Measurements from ENCODE around the gene PPP1R8. TPM values are rescaled to one million over a fixed set of nuclear protein-coding genes. Genes with fewer than 3 reads are reported as not detected.
"Not testable (repeated sequence)": the region's sequence is repeated elsewhere in the genome, so short reads cannot be mapped to it uniquely, and the experiment has no call there.

The PPP1R8 gene
- total RNA-seq, 1 donor from 2014 or later, result 33.4 TPM

- DNase-seq (ENCODE audit: extremely low spot score in 2 of 2), result no peak
- Histone ChIP-seq H3K27me3 (no peaks in the 10 kb centered on the region), H3K36me3 (peaks cover 0 to 10% of the 10 kb centered on the region in 2 donors), H3K27ac (no peak overlapping the region), H3K4me1 (peaks cover 31% of the 10 kb centered on the region), H3K9me3 (no peaks in the 10 kb centered on the region), H3K4me3 (no peak overlapping the region)
- intact Hi-C loops (cut with DNase I), result no loop called here
- TF ChIP-seq, protein P1, sequence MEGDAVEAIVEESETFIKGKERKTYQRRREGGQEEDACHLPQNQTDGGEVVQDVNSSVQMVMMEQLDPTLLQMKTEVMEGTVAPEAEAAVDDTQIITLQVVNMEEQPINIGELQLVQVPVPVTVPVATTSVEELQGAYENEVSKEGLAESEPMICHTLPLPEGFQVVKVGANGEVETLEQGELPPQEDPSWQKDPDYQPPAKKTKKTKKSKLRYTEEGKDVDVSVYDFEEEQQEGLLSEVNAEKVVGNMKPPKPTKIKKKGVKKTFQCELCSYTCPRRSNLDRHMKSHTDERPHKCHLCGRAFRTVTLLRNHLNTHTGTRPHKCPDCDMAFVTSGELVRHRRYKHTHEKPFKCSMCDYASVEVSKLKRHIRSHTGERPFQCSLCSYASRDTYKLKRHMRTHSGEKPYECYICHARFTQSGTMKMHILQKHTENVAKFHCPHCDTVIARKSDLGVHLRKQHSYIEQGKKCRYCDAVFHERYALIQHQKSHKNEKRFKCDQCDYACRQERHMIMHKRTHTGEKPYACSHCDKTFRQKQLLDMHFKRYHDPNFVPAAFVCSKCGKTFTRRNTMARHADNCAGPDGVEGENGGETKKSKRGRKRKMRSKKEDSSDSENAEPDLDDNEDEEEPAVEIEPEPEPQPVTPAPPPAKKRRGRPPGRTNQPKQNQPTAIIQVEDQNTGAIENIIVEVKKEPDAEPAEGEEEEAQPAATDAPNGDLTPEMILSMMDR (IDR thresholded peaks at IDR 0.05), result no peak
- no peak for TF ChIP-seq POLR2AphosphoS5 (IDR thresholded peaks at IDR 0.05; ENCODE audit: insufficient read depth in 1 of 2, low read depth in 1 of 2)
- TF ChIP-seq POLR2A (IDR thresholded peaks at IDR 0.05), result no peak
Observed at GRCh38 chr1:27835046-27835445, 4.5 kb downstream of the PPP1R8 start.

- intact Hi-C loops (cut with DNase I), result no loop called here
- Histone ChIP-seq H3K4me3 (no peak overlapping the region), H3K9me3 (no peaks in the 10 kb centered on the region), H3K4me1 (peaks cover 28% of the 10 kb centered on the region), H3K27ac (no peak overlapping the region), H3K27me3 (no peaks in the 10 kb centered on the region), H3K36me3 (peaks cover 0 to 12% of the 10 kb centered on the region in 2 donors)
- TF ChIP-seq POLR2A (IDR thresholded peaks at IDR 0.05) (no peak), POLR2AphosphoS5 (IDR thresholded peaks at IDR 0.05; ENCODE audit: insufficient read depth in 1 of 2, low read depth in 1 of 2) (no peak)
- TF ChIP-seq, protein P1 (IDR thresholded peaks at IDR 0.05), result no peak
- DNase-seq (ENCODE audit: extremely low spot score in 2 of 2), result no peak
Observed at GRCh38 chr1:27835501-27835900, 4.9 kb downstream of the PPP1R8 start.

DNA sequence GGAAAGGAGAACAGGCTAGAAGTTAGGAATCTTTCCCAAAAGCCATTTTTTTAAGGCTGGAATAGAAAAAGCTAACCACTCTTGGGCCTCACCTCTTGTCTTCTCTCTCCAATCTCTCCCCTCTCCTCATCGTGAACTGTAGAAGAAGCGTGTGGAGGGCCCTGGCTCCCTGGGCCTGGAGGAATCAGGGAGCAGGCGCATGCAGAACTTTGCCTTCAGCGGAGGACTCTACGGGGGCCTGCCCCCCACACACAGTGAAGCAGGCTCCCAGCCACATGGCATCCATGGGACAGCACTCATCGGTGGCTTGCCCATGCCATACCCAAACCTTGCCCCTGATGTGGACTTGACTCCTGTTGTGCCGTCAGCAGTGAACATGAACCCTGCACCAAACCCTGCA, 19.4 kb downstream of the PPP1R8 start:
- Histone ChIP-seq H3K27ac (no peak overlapping the region), H3K36me3 (peaks cover 0 to 59% of the 10 kb centered on the region in 2 donors), H3K9me3 (no peaks in the 10 kb centered on the region), H3K27me3 (no peaks in the 10 kb centered on the region), H3K4me1 (no peaks in the 10 kb centered on the region), H3K4me3 (no peak overlapping the region)
- intact Hi-C loops (cut with DNase I), result no loop called here
- TF ChIP-seq, protein P1 (IDR thresholded peaks at IDR 0.05), result no peak
- no peak for TF ChIP-seq POLR2A (IDR thresholded peaks at IDR 0.05)
- no peak for TF ChIP-seq POLR2AphosphoS5 (IDR thresholded peaks at IDR 0.05; ENCODE audit: insufficient read depth in 1 of 2, low read depth in 1 of 2)
- DNase-seq (ENCODE audit: extremely low spot score in 2 of 2), result no peak

DNA sequence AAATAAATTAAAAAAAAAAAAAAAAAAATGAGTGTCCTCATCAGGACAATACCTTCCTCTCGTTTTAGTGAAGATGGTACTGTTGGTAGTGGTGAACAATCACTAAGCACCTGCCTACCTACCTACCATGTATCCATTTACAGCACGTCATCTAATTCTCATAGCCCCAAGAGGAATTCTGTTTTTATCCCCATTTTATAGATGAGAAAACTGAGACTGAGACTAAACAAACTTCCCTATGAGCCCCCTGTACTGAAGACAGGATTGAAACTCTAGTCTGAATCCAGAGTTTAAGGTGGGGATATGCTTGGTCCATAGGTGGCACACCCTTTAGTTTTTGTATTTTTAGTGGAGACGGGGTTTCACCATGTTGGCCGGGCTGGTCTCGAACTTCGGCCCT, 24.5 kb downstream of the PPP1R8 start:
- intact Hi-C loops (cut with DNase I), result no loop called here
- TF ChIP-seq POLR2AphosphoS5 (IDR thresholded peaks at IDR 0.05; ENCODE audit: insufficient read depth in 1 of 2, low read depth in 1 of 2) (no peak), POLR2A (IDR thresholded peaks at IDR 0.05) (no peak)
- TF ChIP-seq, protein P1 (IDR thresholded peaks at IDR 0.05), result no peak
- no peak for DNase-seq (ENCODE audit: extremely low spot score in 2 of 2)

GRCh38 chr1:27856561-27857343, 26.2 kb downstream of the PPP1R8 start:
- H3K4me1 ChIP-seq, result peaks cover 6% of the 10 kb centered on the region
- peaks cover 0 to 1% of the 10 kb centered on the region in 2 donors for H3K36me3 ChIP-seq
- no peak overlapping the region for H3K4me3 ChIP-seq
- TF ChIP-seq, protein P1 (IDR thresholded peaks at IDR 0.05), result no peak
- no peak for TF ChIP-seq POLR2AphosphoS5 (IDR thresholded peaks at IDR 0.05; ENCODE audit: insufficient read depth in 1 of 2, low read depth in 1 of 2)
- no peak overlapping the region for H3K27ac ChIP-seq
- no peaks in the 10 kb centered on the region for H3K9me3 ChIP-seq
- no peak for DNase-seq (ENCODE audit: extremely low spot score in 2 of 2)
- no peaks in the 10 kb centered on the region for H3K27me3 ChIP-seq
- intact Hi-C loops (cut with DNase I), result no loop called here

More for the DNA sequence above, 24.5 kb downstream of the PPP1R8 start:
- H3K4me3 ChIP-seq, result no peak overlapping the region
- H3K27me3 ChIP-seq, result no peaks in the 10 kb centered on the region
- no peak overlapping the region for H3K27ac ChIP-seq
- H3K4me1 ChIP-seq, result peaks cover 6% of the 10 kb centered on the region
- H3K9me3 ChIP-seq, result no peaks in the 10 kb centered on the region
- peaks cover 0 to 18% of the 10 kb centered on the region in 2 donors for H3K36me3 ChIP-seq

DNA sequence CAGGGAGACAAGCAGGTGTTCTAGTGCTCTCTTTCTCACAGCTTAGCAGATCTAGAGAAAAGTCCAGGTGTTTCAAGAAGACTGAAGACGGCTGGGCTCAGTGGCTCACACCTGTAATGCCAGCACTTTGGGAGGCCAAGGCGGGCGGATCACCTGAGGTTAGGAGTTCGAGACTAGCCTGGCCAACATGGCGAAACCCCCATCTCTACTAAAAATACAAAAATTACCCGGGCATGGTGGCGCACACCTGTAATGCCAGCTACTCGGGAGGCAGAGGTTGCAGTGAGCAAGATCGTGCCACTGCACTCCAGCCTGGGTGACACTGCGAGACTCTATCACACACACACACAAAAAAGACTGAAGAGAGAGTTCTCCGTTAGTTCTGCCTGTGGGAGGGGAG, 27.0 kb downstream of the PPP1R8 start:
- H3K4me3 ChIP-seq; intact Hi-C loops (cut with DNase I); H3K27me3 ChIP-seq; H3K4me1 ChIP-seq; H3K27ac ChIP-seq; H3K9me3 ChIP-seq; DNase-seq (ENCODE audit: extremely low spot score in 2 of 2); H3K36me3 ChIP-seq: not testable (repeated sequence)
